ENCODE results near the gene BTBD6. TPM values are rescaled to one million over a fixed set of nuclear protein-coding genes. Genes with fewer than 3 reads are reported as not detected.

Gene BTBD6
- total RNA-seq, 1 donor from 2014 or later: 36.6 TPM

- no peak overlapping the region for H3K4me3 Mint-ChIP-seq
These were observed 6.7 kb downstream of the BTBD6 start for GRCh38 chr14:105255021-105255507.

GRCh38 chr14:105256292-105256960, 8.1 kb downstream of the BTBD6 start:
- DNase-seq (ENCODE audit: low read depth, low spot score): no peak

More at GRCh38 chr14:105255021-105255507, 6.7 kb downstream of the BTBD6 start:
- peaks cover 3% of the 10 kb centered on the region for H3K4me1 Mint-ChIP-seq
- H3K27me3 Mint-ChIP-seq (ENCODE audit: low read depth): no peaks in the 10 kb centered on the region
- H3K27ac Mint-ChIP-seq (ENCODE audit: unreplicated experiment): no peak overlapping the region
- TF ChIP-seq CTCF (conservative IDR thresholded peaks at IDR 0.05): no peak
- no peaks in the 10 kb centered on the region for H3K9me3 Mint-ChIP-seq
- peaks cover 2% of the 10 kb centered on the region for H3K36me3 Mint-ChIP-seq (ENCODE audit: low read depth)
- no peak for DNase-seq (ENCODE audit: low read depth, low spot score)

GRCh38 chr14:105257464-105257863, 9.1 kb downstream of the BTBD6 start:
- no peaks in the 10 kb centered on the region for H3K9me3 Mint-ChIP-seq
- no peaks in the 10 kb centered on the region for H3K27me3 Mint-ChIP-seq (ENCODE audit: low read depth)
- no peak overlapping the region for H3K4me3 Mint-ChIP-seq
- TF ChIP-seq CTCF (conservative IDR thresholded peaks at IDR 0.05): no peak
- peak overlapping the region; percentile 35 for H3K27ac Mint-ChIP-seq (ENCODE audit: unreplicated experiment)
- DNase-seq (ENCODE audit: low read depth, low spot score): no peak
- H3K4me1 Mint-ChIP-seq: no peaks in the 10 kb centered on the region
- H3K36me3 Mint-ChIP-seq (ENCODE audit: low read depth): no peaks in the 10 kb centered on the region

More at GRCh38 chr14:105256292-105256960, 8.1 kb downstream of the BTBD6 start:
- Mint-ChIP-seq H3K27ac (ENCODE audit: unreplicated experiment) (no peak overlapping the region), H3K9me3 (no peaks in the 10 kb centered on the region), H3K27me3 (ENCODE audit: low read depth) (no peaks in the 10 kb centered on the region), H3K36me3 (ENCODE audit: low read depth) (no peaks in the 10 kb centered on the region), H3K4me3 (no peak overlapping the region), H3K4me1 (no peaks in the 10 kb centered on the region)
- no peak for TF ChIP-seq CTCF (conservative IDR thresholded peaks at IDR 0.05)

- Mint-ChIP-seq H3K4me1 (no peaks in the 10 kb centered on the region), H3K27ac (ENCODE audit: unreplicated experiment) (no peak overlapping the region), H3K36me3 (ENCODE audit: low read depth) (no peaks in the 10 kb centered on the region), H3K27me3 (ENCODE audit: low read depth) (no peaks in the 10 kb centered on the region), H3K4me3 (no peak overlapping the region), H3K9me3 (no peaks in the 10 kb centered on the region)
- no peak for DNase-seq (ENCODE audit: low read depth, low spot score)
- TF ChIP-seq CTCF (conservative IDR thresholded peaks at IDR 0.05): no peak
These were observed 10.5 kb downstream of the BTBD6 start for GRCh38 chr14:105258846-105259245.

GRCh38 chr14:105260959-105261358, 12.6 kb downstream of the BTBD6 start:
- Mint-ChIP-seq H3K36me3 (ENCODE audit: low read depth) (no peaks in the 10 kb centered on the region), H3K4me1 (no peaks in the 10 kb centered on the region), H3K9me3 (no peaks in the 10 kb centered on the region), H3K4me3 (no peak overlapping the region), H3K27me3 (ENCODE audit: low read depth) (no peaks in the 10 kb centered on the region), H3K27ac (ENCODE audit: unreplicated experiment) (no peak overlapping the region)
- TF ChIP-seq CTCF (conservative IDR thresholded peaks at IDR 0.05): no peak
- no peak for DNase-seq (ENCODE audit: low read depth, low spot score)
